BLaER1 treated with 17β-estradiol and CSF1 and Interleukin-3, amounts not matched to agents 10 nM and 100 nM (cell line): Measurements from ENCODE around the gene AZGP1.
"Not testable (repeated sequence)": the region's sequence is repeated elsewhere in the genome, so short reads cannot be mapped to it uniquely, and the experiment has no call there.

Experiments used
- H3K27ac ChIP-seq, 11 experiments: shearing (Covaris generic); formaldehyde crosslinking; 2 replicates each; pipeline ENCODE4 v1.8.1; 2022
- H3K27me3 ChIP-seq, 11 experiments: shearing (Covaris generic); formaldehyde crosslinking; 2 replicates each; pipeline ENCODE4 v1.8.1; 2022
- H3K36me3 ChIP-seq, 11 experiments: shearing (Covaris generic); formaldehyde crosslinking; 2 replicates each; pipeline ENCODE4 v1.8.1; 2022
- H3K4me1 ChIP-seq, 10 experiments: shearing (Covaris generic); formaldehyde crosslinking; 2 replicates each; pipeline ENCODE4 v1.8.1; 2022
- H3K4me2 ChIP-seq, 11 experiments: shearing (Covaris generic); formaldehyde crosslinking; 2 replicates each; pipeline ENCODE4 v1.8.1; 2022
- H3K4me3 ChIP-seq, 10 experiments: shearing (Covaris generic); formaldehyde crosslinking; 2 replicates each; pipeline ENCODE4 v1.8.1; 2022
- H3K9ac ChIP-seq, 11 experiments: shearing (Covaris generic); formaldehyde crosslinking; 2 replicates each; pipeline ENCODE4 v1.8.1; 2022
- H3K9me3 ChIP-seq, 11 experiments: shearing (Covaris generic); formaldehyde crosslinking; replicated peaks in 1 of 11; 2 replicates each; pipeline ENCODE4 v1.8.1; 2022
- H4K20me1 ChIP-seq, 11 experiments: shearing (Covaris generic); formaldehyde crosslinking; 2 replicates each; pipeline ENCODE4 v1.8.1; 2022
- Cebpa-rat ChIP-seq, 11 experiments: shearing (Covaris generic); IDR thresholded peaks; 2 replicates each; pipeline ENCODE4 v1.8.1; 2022

The AZGP1 gene

GRCh38 chr7:99971242-99971641 lies 4.6 kb downstream of the AZGP1 start:
- no peak overlapping the region for H3K4me2 ChIP-seq
- TF ChIP-seq Cebpa-rat (IDR thresholded peaks at IDR 0.05): no peak
- peaks cover 0 to 5% (median 0%) of the 10 kb centered on the region in 11 experiments; a peak in 1 of 22 replicates for H3K9me3 ChIP-seq
- no peak overlapping the region for H3K4me3 ChIP-seq
- H3K36me3 ChIP-seq: no peaks in the 10 kb centered on the region
- H3K27me3 ChIP-seq: no peaks in the 10 kb centered on the region
- H3K9ac ChIP-seq: no peak overlapping the region
- H3K27ac ChIP-seq: no peak overlapping the region
- H3K4me1 ChIP-seq: no peaks in the 10 kb centered on the region
- no peaks in the 10 kb centered on the region for H4K20me1 ChIP-seq

GRCh38 chr7:99969813-99970212 lies 6.0 kb downstream of the AZGP1 start:
- H3K9ac ChIP-seq, H4K20me1 ChIP-seq, H3K27ac ChIP-seq, H3K4me2 ChIP-seq, H3K27me3 ChIP-seq, H3K36me3 ChIP-seq, H3K4me1 ChIP-seq, H3K9me3 ChIP-seq, H3K4me3 ChIP-seq: not testable (repeated sequence)

- Histone ChIP-seq H3K27ac (no peak overlapping the region), H3K9me3 (peaks cover 0 to 5% (median 0%) of the 10 kb centered on the region in 11 experiments; a peak in 1 of 22 replicates), H3K36me3 (no peaks in the 10 kb centered on the region), H3K9ac (no peak overlapping the region), H3K4me3 (no peak overlapping the region), H3K4me1 (no peaks in the 10 kb centered on the region), H3K27me3 (no peaks in the 10 kb centered on the region), H3K4me2 (no peak overlapping the region), H4K20me1 (no peaks in the 10 kb centered on the region)
- TF ChIP-seq Cebpa-rat (IDR thresholded peaks at IDR 0.05): no peak
These were observed 6.5 kb downstream of the AZGP1 start for GRCh38 chr7:99969298-99969697.

GRCh38 chr7:99958564-99959227 lies 17.1 kb downstream of the AZGP1 start:
- peaks cover 0 to 14% (median 0%) of the 10 kb centered on the region in 11 experiments; a peak in 6 of 22 replicates for H3K9me3 ChIP-seq
- no peak for TF ChIP-seq Cebpa-rat (IDR thresholded peaks at IDR 0.05)
- H3K9ac ChIP-seq: no peak overlapping the region
- no peak overlapping the region for H3K4me3 ChIP-seq
- H3K4me2 ChIP-seq: no peak overlapping the region
- H4K20me1 ChIP-seq: no peaks in the 10 kb centered on the region
- no peak overlapping the region for H3K27ac ChIP-seq
- no peaks in the 10 kb centered on the region for H3K36me3 ChIP-seq
- H3K4me1 ChIP-seq: peaks cover 0 to 4% (median under 1%) of the 10 kb centered on the region in 10 experiments; a peak in 7 of 20 replicates
- no peaks in the 10 kb centered on the region for H3K27me3 ChIP-seq

GRCh38 chr7:99955247-99955646 lies 20.6 kb downstream of the AZGP1 start:
- Histone ChIP-seq H3K9me3 (peaks cover 17 to 31% (median 19%) of the 10 kb centered on the region in 11 experiments), H3K27ac (no peak overlapping the region), H3K27me3 (no peaks in the 10 kb centered on the region), H3K9ac (no peak overlapping the region), H3K36me3 (no peaks in the 10 kb centered on the region), H3K4me3 (no peak overlapping the region), H4K20me1 (no peaks in the 10 kb centered on the region), H3K4me1 (peaks cover 0 to 9% (median 3%) of the 10 kb centered on the region in 10 experiments; a peak in 7 of 20 replicates), H3K4me2 (no peak overlapping the region)
- TF ChIP-seq Cebpa-rat (IDR thresholded peaks at IDR 0.05): no peak

GRCh38 chr7:99954643-99955042 lies 21.2 kb downstream of the AZGP1 start:
- not testable (repeated sequence) for H3K4me2 ChIP-seq, H3K27ac ChIP-seq, H3K36me3 ChIP-seq, H3K4me3 ChIP-seq, H3K27me3 ChIP-seq, H3K9ac ChIP-seq, H3K4me1 ChIP-seq, H4K20me1 ChIP-seq
- H3K9me3 ChIP-seq: peaks cover 20 to 37% (median 24%) of the 10 kb centered on the region in 11 experiments

GRCh38 chr7:99953649-99954048 lies 22.2 kb downstream of the AZGP1 start:
- H3K9me3 ChIP-seq: peaks cover 20 to 35% (median 29%) of the 10 kb centered on the region in 11 experiments
- H3K36me3 ChIP-seq: no peaks in the 10 kb centered on the region
- no peak overlapping the region for H3K9ac ChIP-seq
- no peak overlapping the region for H3K4me3 ChIP-seq
- H3K27me3 ChIP-seq: no peaks in the 10 kb centered on the region
- peak overlapping the region in 5 of 11 experiments; percentile 0 to 28 (median 20); a peak in 8 of 22 replicates for H3K4me2 ChIP-seq
- TF ChIP-seq Cebpa-rat (IDR thresholded peaks at IDR 0.05): peak in 3 of 11 experiments; percentile 10 to 38 (median 10); a peak in 1 of 22 replicates
- H3K27ac ChIP-seq: peak overlapping the region in 1 of 11 experiments; percentile 44; a peak in 2 of 22 replicates
- H4K20me1 ChIP-seq: no peaks in the 10 kb centered on the region
- peaks cover 0 to 9% (median 3%) of the 10 kb centered on the region in 10 experiments; a peak in 7 of 20 replicates for H3K4me1 ChIP-seq

GRCh38 chr7:99952649-99953048 lies 23.2 kb downstream of the AZGP1 start:
- not testable (repeated sequence) for H4K20me1 ChIP-seq, H3K4me3 ChIP-seq, H3K4me2 ChIP-seq, H3K36me3 ChIP-seq, H3K9ac ChIP-seq, H3K27ac ChIP-seq, H3K27me3 ChIP-seq, H3K4me1 ChIP-seq
- peaks cover 20 to 30% (median 26%) of the 10 kb centered on the region in 11 experiments for H3K9me3 ChIP-seq

GRCh38 chr7:99950819-99951218 lies 25.0 kb downstream of the AZGP1 start:
- not testable (repeated sequence) for H3K4me3 ChIP-seq, H3K27me3 ChIP-seq, H3K4me2 ChIP-seq, H3K9ac ChIP-seq, H3K36me3 ChIP-seq, H4K20me1 ChIP-seq, H3K27ac ChIP-seq
- peaks cover 0 to 13% (median 3%) of the 10 kb centered on the region in 10 experiments; a peak in 7 of 20 replicates for H3K4me1 ChIP-seq
- peaks cover 20 to 29% (median 26%) of the 10 kb centered on the region in 11 experiments for H3K9me3 ChIP-seq

GRCh38 chr7:99949645-99950228 lies 26.1 kb downstream of the AZGP1 start:
- Histone ChIP-seq H3K9me3 (peaks cover 20 to 29% (median 26%) of the 10 kb centered on the region in 11 experiments), H3K4me2 (no peak overlapping the region), H3K36me3 (no peaks in the 10 kb centered on the region), H3K4me3 (no peak overlapping the region), H3K27me3 (no peaks in the 10 kb centered on the region), H3K9ac (no peak overlapping the region), H3K4me1 (peaks cover 0 to 13% (median 4%) of the 10 kb centered on the region in 10 experiments; a peak in 9 of 20 replicates), H3K27ac (no peak overlapping the region), H4K20me1 (no peaks in the 10 kb centered on the region)
- no peak for TF ChIP-seq Cebpa-rat (IDR thresholded peaks at IDR 0.05)
